ENCODE data around the gene C1orf210.

Gene C1orf210

GRCh38 chr1:43285269-43285990 is at the start of gene C1orf210:
Gene C1orf210, minus strand, starts transcription at chr1:43285581. Its CDS starts 2,311 bp downstream, at chr1:43283270.
- no peak for DNase-seq

- no peak for DNase-seq
Measured at GRCh38 chr1:43334453-43335205, 49.2 kb upstream of the C1orf210 start.

GRCh38 chr1:43331688-43332087 is 46.3 kb upstream of the C1orf210 start:
- DNase-seq, result no peak

GRCh38 chr1:43329995-43330751 is 44.8 kb upstream of the C1orf210 start:
- DNase-seq, result no peak

DNA sequence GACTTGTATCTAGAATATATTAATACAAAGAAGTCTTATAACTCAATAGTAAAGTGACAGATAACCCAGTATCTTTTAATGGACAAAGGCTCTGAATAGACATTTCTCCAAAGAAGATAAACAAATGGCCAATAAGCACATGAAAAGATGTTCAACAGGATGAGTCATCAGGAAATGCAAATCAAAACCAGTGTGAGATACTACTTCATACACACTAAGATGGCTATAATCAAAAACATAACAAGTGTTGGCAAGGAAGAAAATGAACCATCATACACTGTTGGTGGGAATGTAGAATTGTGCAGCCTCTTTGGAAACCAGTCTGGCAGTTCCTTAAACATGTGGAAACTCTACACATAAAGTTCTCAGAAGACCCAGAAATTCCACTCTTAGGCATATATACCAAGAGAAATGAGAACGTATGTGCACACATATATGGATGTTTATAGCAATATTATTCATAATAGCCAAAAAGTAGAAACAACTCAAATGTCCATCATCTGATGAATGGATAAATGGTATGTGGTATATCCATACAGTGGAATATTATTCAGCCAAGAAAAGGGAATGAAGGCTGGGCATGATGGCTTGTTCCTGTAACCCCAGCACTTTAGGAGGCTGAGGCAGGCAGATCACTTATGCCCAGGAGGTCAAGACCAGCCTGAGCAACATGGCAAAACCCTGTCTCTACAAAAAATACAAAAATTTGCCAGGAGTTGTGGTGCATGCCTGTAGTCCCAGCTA is 42.3 kb upstream of the C1orf210 start:
- DNase-seq, result no peak

DNA sequence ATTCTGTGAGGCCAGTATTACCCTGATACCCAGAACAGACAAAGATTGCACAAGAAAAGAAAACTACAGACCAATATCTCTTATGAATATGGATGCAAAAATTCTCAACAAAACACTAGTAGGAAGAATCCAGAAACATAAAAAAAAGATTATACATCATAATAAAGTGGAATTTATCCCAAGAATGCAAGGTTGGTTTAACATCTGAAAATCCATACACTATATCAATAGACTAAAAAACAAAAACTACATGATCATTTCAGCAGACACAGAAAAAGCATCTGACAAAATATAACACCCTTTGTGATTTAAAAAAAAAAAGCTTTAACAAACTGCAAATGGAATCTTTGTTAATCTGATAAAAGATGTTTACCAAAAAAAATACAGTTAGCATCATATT is 40.0 kb upstream of the C1orf210 start:
- no peak for DNase-seq

DNA sequence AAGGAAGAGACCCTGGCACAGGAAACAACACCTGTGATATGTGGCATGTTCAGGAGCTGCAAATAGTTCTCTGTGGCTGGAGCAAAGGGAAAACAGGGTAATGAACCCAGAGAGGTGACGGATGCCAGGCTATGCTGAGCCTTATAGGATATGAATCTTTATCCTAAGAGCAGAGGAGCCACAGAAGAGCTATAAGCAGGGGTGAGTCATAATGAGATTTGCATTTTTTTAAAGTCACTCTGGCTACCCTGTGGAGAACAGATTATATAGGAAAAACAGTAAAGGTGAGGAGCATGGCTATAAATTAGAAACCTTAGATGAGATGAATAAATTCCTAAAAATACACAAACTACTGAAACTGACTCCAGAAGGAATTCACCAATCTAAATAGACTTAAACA is 39.4 kb upstream of the C1orf210 start:
- DNase-seq, result no peak

DNA sequence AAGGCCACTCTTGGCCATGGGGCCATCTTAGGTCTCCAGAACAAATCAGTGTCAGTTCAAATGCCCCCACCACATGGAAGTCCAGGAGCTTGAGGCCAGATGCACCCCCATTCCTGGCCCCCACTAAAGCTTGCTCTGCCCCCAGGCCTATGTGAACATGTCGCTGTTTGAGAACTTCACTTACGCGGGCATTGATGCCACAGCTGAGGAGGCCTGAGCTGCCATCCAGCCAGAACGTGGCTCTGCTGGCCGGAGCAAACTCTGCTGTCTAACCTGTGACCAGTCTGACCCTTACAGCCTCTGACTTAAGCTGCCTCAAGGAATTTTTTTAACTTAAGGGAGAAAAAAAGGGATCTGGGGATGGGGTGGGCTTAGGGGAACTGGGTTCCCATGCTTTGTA is 37.1 kb upstream of the C1orf210 start:
- DNase-seq, result no peak

DNA sequence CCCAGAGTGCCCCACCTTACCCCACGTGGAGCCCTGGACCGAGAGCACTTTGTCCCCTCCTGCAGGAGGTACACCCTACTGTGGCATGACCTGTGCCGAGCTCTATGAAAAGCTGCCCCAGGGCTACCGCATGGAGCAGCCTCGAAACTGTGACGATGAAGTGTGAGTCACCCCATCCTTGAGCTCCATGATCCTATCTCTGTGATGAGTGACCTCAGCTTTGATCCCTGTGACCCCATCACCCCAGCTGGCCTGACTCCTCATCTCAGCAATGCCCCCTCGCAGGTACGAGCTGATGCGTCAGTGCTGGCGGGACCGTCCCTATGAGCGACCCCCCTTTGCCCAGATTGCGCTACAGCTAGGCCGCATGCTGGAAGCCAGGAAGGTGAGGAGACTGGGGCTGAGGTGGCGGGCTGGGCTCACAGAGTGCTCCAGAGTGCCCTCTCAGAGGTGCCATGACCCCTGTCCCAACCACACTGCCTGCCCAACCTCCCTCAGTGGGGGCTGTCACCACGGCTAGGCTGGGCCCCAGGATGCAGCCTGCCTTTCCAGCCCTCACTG is 36.0 kb upstream of the C1orf210 start:
- no peak for DNase-seq

DNA sequence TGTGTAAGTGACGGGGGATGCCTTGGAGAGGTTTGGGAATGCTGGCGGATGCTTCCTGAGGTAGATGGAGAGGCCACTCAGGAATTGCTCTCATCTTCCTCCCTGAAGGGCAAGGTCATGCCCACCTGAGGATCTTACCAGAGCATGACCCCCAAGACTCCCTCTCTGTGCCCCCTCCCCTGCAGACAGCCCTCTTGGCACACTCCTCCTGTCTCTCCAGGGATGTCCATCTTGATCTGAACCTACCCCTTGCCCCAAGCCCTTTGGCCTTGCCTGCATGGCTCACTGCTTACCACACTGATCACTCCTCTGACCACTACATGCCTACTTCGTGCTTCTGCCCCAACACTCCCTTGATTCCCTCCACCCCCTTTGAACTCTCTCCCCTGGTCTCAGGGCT is 34.4 kb upstream of the C1orf210 start:
- DNase-seq, result no peak

- DNase-seq, result no peak
Measured at GRCh38 chr1:43319288-43319687, 33.9 kb upstream of the C1orf210 start.

- no peak for DNase-seq
Measured at GRCh38 chr1:43318831-43319230, 33.5 kb upstream of the C1orf210 start.

DNA sequence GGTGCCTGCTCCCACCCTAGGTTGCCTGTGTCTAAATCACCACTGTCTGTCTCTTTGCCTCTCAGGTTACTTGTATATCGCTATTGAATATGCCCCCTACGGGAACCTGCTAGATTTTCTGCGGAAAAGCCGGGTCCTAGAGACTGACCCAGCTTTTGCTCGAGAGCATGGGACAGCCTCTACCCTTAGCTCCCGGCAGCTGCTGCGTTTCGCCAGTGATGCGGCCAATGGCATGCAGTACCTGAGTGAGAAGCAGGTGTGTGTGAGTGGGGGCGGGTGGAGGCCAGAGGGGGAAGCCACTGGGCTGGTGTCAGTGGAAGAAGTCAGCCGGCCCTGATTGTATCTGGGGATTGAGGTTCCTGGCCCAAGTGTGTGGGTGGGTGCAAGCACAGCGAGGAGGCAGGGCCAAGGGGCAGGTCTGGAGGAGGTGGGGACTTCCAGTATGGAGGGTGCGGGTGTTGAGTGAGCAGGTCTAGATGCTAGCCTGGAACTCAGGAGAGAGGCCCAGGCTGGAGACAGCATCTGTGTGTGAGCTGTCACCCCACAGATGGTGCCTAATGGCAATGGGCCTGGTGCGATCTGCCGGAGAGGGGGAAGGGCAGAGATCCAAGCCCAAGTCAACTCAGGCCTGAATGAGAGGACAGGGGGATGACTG is 32.6 kb upstream of the C1orf210 start:
- peak; percentile 27 for DNase-seq

DNA sequence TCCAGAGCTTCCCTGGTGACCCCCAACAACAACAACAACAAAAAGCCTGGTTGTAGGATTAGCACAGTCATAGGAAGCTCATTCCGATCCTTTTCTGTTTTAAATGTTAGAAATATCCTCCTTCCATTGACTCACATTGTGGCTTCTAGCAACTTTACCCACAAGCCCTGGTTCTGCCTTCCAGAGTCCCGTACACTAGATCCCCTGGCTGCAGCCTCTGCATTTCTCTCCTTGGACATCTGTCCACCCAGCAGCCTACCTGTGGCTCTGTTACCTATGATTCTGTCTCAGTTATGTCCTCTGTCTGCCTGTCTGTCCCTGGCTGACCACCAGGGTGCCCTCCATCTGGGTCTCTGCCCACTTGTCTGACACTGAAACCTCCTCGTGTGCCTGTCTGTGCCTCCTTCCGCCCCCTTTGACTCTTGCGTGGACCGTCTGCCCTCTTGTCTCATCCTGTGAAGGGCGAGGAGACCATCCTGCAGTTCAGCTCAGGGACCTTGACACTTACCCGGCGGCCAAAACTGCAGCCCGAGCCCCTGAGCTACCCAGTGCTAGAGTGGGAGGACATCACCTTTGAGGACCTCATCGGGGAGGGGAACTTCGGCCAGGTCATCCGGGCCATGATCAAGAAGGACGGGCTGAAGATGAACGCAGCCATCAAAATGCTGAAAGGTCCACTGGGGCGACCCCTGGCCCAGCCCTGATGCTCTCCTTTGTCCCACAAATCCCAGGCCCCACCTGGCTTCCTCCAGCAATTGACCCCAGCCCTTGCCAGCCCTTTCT is 31.5 kb upstream of the C1orf210 start:
- no peak for DNase-seq

DNA sequence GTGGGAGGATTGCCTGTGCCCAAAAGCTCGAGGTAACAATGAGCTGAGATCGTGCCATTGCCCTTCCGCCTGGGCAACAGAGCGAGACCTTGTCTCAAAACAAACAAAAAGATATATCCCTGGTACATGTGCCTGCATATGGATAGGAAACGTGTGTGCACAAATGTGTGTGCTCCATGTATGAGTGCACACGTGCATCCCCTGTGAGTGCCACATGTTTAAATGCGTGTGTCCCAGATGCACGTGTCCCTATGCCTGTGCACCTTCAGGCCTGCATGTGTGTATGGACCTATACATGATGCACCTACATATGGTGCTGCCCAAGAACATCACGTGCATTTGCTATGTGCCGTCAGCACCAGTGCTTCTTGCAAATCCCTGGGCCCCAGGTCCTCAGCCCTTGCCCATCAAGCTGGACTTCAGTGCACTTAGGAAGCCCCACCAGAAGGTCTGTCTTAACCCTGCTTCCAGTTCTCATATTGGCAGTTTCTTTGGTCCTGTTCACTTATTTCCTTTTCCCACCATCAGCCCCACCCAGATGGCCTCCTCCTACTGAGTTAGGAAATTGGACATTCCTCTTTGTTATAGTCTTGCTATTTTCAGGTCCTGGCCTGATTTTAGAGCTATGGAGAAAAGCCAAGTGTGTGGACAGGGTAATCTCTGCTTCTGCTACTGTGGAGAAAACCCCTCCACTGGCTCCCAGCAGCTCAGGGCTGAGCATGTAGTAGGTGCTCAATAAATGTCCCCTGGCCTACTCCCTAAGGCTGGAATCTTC is 30.8 kb upstream of the C1orf210 start:
- DNase-seq, result no peak

DNA sequence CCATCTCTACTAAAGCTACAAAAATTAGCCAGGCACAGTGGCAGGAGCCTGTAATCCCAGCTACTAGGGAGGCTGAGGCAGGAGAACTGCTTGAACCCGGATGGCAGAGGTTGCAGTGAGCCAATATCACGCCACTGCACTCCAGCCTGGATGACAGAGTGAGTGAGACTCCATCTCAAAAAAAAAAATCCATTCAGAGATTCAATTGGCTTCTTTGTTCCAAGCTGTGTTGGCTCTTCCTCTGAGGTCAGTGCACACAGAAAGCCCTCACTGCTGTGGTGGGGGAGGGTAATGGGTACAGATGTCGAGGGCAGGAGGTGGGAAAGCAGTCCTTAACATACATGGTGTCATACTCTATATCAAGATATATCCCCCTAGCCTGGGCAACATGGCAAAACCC is 30.1 kb upstream of the C1orf210 start:
- no peak for DNase-seq

DNA sequence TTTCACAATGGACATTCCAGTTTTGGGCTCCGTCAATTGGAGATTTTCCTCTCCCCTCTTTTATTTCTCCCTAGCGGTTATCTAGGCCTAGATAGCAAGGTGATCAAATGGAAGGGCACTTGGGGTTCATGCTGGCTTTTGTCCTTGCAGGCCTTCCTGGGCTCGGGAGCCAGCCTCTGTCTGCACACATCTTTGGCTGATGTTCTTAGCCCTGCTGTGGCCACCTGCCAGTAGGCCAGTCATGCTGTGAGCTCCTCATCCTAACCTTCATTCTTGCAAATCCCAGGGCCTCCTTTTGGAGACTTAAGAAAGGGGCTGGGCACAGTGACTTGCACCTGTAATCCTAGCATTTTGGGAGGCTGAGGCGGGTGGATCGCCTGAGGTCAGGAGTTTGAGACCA is 28.9 kb upstream of the C1orf210 start:
- no peak for DNase-seq

DNA sequence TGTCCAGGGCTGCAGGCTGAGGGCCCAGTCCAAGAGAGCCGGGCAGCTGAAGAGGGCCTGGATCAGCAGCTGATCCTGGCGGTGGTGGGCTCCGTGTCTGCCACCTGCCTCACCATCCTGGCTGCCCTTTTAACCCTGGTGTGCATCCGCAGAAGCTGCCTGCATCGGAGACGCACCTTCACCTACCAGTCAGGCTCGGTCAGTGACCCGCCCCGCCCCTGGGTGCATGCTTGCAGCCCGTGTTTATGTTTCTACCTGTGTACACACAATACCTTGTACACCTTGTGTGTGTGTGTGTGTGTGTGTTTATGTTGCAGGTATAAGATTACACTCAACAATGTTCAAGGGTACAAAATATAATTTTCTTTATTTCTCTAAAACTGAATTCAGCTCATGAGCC is 28.4 kb upstream of the C1orf210 start:
- no peak for DNase-seq

DNA sequence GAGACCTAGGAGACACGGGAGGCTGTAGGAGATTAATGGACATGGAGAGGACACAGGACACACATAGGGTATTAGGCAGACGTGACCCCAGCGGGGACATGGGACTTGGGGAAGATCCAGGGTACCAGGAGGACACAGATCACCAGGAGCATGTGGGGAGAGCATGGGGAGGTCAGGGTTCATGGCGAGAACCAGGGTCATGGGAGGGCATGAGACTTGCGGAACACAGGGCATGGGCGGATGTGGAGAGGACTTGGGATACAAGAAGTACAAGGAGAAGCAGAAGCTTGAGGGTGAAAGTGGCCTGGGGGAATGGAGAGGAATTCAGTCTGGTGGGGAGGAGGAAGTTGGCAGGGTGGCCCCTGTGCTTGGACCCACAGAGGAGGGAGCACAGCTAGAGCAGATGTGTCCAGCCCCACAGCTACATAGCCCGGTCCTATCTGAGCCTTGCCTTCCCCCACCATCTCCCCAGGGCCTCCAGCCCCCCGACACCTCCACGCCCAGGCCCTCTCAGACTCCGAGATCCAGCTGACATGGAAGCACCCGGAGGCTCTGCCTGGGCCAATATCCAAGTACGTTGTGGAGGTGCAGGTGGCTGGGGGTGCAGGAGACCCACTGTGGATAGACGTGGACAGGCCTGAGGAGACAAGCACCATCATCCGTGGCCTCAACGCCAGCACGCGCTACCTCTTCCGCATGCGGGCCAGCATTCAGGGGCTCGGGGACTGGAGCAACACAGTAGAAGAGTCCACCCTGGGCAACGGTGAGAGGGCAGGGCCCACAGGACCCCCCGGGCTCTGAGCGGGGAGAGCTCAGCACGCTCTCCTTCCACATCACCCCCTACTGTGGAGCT is 27.5 kb upstream of the C1orf210 start:
- no peak for DNase-seq

All from eye (tissue), 1 donor.